HepG2 (cell line): ENCODE results near the gene PSMB11. TPM values are rescaled to one million over a fixed set of nuclear protein-coding genes. Genes with fewer than 3 reads are reported as not detected.
A peak's percentile ranks its signal among the peaks of the same experiment; 100 is the strongest.

Experiments
- GATAD2A ChIP-seq: IDR thresholded peaks from 2 replicates; pipeline ENCODE4 v1.6.1; 2016
- IKZF1 ChIP-seq: fragments of 450-650 bp; IDR thresholded peaks from 2 replicates; pipeline ENCODE4 v1.7.1; 2016
- KLF16 ChIP-seq, 2 experiments: sonication (generic) in 1 of 2; formaldehyde crosslinking in 1 of 2; IDR thresholded peaks; 2 replicates each; pipeline versions ENCODE4 v1.6.1 to v1.8.0; 2016 to 2023; ENCODE audit warnings: missing genetic modification reagents in 2 of 2, missing compliant biosample characterization in 1 of 2
- MAFG ChIP-seq: sonication (generic); formaldehyde crosslinking; IDR thresholded peaks from 2 replicates; pipeline ENCODE4 v1.5.1; 2020; ENCODE audit warnings: mild to moderate bottlenecking, missing genetic modification reagents
- MATR3 ChIP-seq: sonication (generic); formaldehyde crosslinking; IDR thresholded peaks from 2 replicates; pipeline ENCODE4 v1.4.0; 2020; ENCODE audit warnings: missing genetic modification reagents
- RBM22 ChIP-seq: fragments of 200-400 bp; formaldehyde crosslinking; optimal IDR thresholded peaks from 2 replicates; pipeline ENCODE3; 2017; ENCODE audit warnings: mild to moderate bottlenecking, low read length, moderate library complexity
- REPIN1 ChIP-seq: sonication (generic); formaldehyde crosslinking; IDR thresholded peaks from 2 replicates; pipeline ENCODE4 v1.8.0; 2022; ENCODE audit warnings: missing genetic modification reagents, low read depth, mild to moderate bottlenecking, borderline replicate concordance
- RXRB ChIP-seq: IDR thresholded peaks from 2 replicates; pipeline ENCODE4 v1.6.1; 2016; ENCODE audit warnings: borderline replicate concordance, missing genetic modification reagents, missing compliant biosample characterization
- SMYD3 ChIP-seq: sonication (generic); formaldehyde crosslinking; IDR thresholded peaks from 2 replicates; pipeline ENCODE4 v1.8.1; 2023; ENCODE audit warnings: mild to moderate bottlenecking, missing genetic modification reagents
- SNAPC2 ChIP-seq: sonication (generic); formaldehyde crosslinking; IDR thresholded peaks from 2 replicates; pipeline ENCODE4 v1.8.1; 2022; ENCODE audit warnings: mild to moderate bottlenecking, missing genetic modification reagents
- STAG1 ChIP-seq: sonication (generic); formaldehyde crosslinking; IDR thresholded peaks from 2 replicates; pipeline ENCODE4 v1.4.0; 2020; ENCODE audit warnings: missing genetic modification reagents
- TOE1 ChIP-seq: sonication (generic); formaldehyde crosslinking; IDR thresholded peaks from 2 replicates; pipeline ENCODE4 v1.4.0; 2020; ENCODE audit warnings: mild to moderate bottlenecking, missing genetic modification reagents
- U2AF2 ChIP-seq: fragments of 200-400 bp; formaldehyde crosslinking; IDR thresholded peaks from 2 replicates; pipeline ENCODE4 v1.6.1; 2017; ENCODE audit warnings: low read depth, mild to moderate bottlenecking, low read length
- XRCC5 ChIP-seq: fragments of 200-400 bp; formaldehyde crosslinking; optimal IDR thresholded peaks from 2 replicates; pipeline ENCODE3; 2017; ENCODE audit warnings: mild to moderate bottlenecking, low read length
- ZBTB7B ChIP-seq: sonication (generic); formaldehyde crosslinking; IDR thresholded peaks from 2 replicates; pipeline ENCODE4 v1.4.0; 2020; ENCODE audit warnings: missing genetic modification reagents
- ZFAT ChIP-seq: sonication (generic); formaldehyde crosslinking; conservative IDR thresholded peaks from 2 replicates; pipeline ENCODE4 v1.8.1; 2023; ENCODE audit warnings: missing genetic modification reagents, inconsistent platforms
- ZFX ChIP-seq: sonication (generic); formaldehyde crosslinking; IDR thresholded peaks from 2 replicates; pipeline ENCODE4 v1.4.0; 2020; ENCODE audit warnings: mild to moderate bottlenecking, low read depth, missing genetic modification reagents, moderate library complexity
- ZNF44 ChIP-seq: sonication (generic); formaldehyde crosslinking; IDR thresholded peaks from 2 replicates; pipeline ENCODE4 v1.5.1; 2020; ENCODE audit warnings: mild to moderate bottlenecking, missing genetic modification reagents
- ZNF441 ChIP-seq: sonication (generic); formaldehyde crosslinking; IDR thresholded peaks from 2 replicates; pipeline ENCODE4 v1.7.0; 2021; ENCODE audit warnings: missing genetic modification reagents, borderline replicate concordance
- polyA plus RNA-seq, 8 experiments: library from polyadenylated mRNA; depleted of rRNA in 3 of 8; stranded (reverse) in 7 of 8; unstranded in 1 of 8; fragments of >200 nt; fragmentation: Illumina TruSeq in 4 of 8; extraction: Trizol in 4 of 8; gene quantifications; 2 replicates each; pipeline versions ENCODE4 v1.2.1 to v1.2.3, GENCODE V29; 2011 to 2016; ENCODE audit warnings: low read depth in 4 of 8, missing spikeins in 1 of 8, mixed read lengths in 1 of 8; ENCODE audit not compliant: insufficient read depth in 1 of 8
- total RNA-seq, 5 experiments: library from RNA; depleted of rRNA; stranded (reverse); fragments of >200 nt; fragmentation: Illumina TruSeq; extraction: Trizol; gene quantifications; 2 replicates each; pipeline ENCODE4 v1.2.3, GENCODE V29; 2016; ENCODE audit warnings: low read depth in 1 of 5
- TF ChIP-seq, protein P1 (sequence below): sonication (generic); formaldehyde crosslinking; IDR thresholded peaks from 2 replicates; pipeline ENCODE4 v1.5.0; 2020; ENCODE audit warnings: mild to moderate bottlenecking, missing genetic modification reagents, moderate library complexity
- TF ChIP-seq, protein P2 (sequence below): IDR thresholded peaks from 2 replicates; pipeline ENCODE4 v1.6.1; 2016; ENCODE audit warnings: missing genetic modification reagents, missing compliant biosample characterization
- TF ChIP-seq, protein P3 (sequence below): sonication (generic); formaldehyde crosslinking; IDR thresholded peaks from 2 replicates; pipeline ENCODE4 v1.5.1; 2020; ENCODE audit warnings: mild to moderate bottlenecking, missing genetic modification reagents, moderate library complexity
- TF ChIP-seq, protein P4 (sequence below): IDR thresholded peaks from 2 replicates; pipeline ENCODE4 v1.6.1; 2016; ENCODE audit warnings: mild to moderate bottlenecking
- TF ChIP-seq, protein P5 (sequence below): sonication (generic); formaldehyde crosslinking; IDR thresholded peaks from 2 replicates; pipeline ENCODE4 v1.4.0; 2020; ENCODE audit warnings: missing genetic modification reagents

PSMB11 gene
- total and polyA plus RNA-seq, 2 of the 13 experiments (the other 11 are each of a cell fraction or from before 2014, with no cell fraction given), result not detected

DNA sequence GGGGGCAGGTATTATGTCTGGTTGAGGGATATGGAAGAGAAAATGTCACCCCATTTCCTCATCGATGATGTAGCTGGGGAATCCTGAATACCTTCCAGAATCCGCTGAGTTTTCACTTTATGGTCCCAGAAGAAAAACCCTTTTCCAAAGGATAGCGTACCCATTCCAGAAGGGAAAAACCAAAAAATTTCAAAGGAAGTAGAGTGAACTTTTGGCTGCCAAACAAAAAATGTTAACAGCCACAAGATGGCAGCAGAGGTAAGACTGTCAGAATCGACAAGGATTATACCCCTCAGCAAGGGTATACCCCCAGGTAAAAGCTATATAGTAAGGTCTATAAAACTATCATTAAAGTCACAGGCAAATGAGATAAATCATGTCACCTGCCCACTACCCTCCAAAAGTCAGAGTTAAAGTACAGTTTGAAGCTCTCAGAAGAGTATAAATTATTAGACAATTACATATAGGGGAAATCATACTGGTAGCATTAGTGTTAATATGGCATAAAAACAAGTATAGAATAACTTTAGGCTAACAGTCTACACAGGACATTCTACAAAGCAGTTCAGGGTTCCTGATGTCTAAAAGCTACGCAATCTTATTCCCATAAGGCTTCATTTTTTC lies 34.9 kb downstream of the PSMB11 start (continued):
- TF ChIP-seq STAG1 (CRISPR knock-in tag) (peak; percentile 56), RXRB (CRISPR knock-in tag) (0 out of 2 replicates have a peak, but pooled peaks have one; percentile 13), ZBTB7B (0 out of 2 replicates have a peak, but pooled peaks have one; percentile 43), ZFX (CRISPR knock-in tag) (0 out of 2 replicates have a peak, but pooled peaks have one; percentile 17), U2AF2 (no peak), MAFG (CRISPR knock-in tag) (no peak), GATAD2A (CRISPR knock-in tag) (peak; percentile 26; the same call in 1 of the 2 replicates), ZNF44 (0 out of 2 replicates have a peak, but pooled peaks have one; percentile 30), ZNF441 (CRISPR knock-in tag) (no peak), XRCC5 (peak; percentile 53), KLF16 (CRISPR knock-in tag; IDR thresholded peaks at IDR 0.05) (0 out of 4 replicates have a peak, but pooled peaks of 1 of the 2 experiments have one; percentile 17), REPIN1 (CRISPR knock-in tag) (0 out of 2 replicates have a peak, but pooled peaks have one; percentile 47), IKZF1 (no peak), ZFAT (CRISPR knock-in tag) (no peak), SNAPC2 (0 out of 2 replicates have a peak, but pooled peaks have one; percentile 29), RBM22 (no peak), MATR3 (CRISPR knock-in tag) (no peak), SMYD3 (CRISPR knock-in tag) (0 out of 2 replicates have a peak, but pooled peaks have one; percentile 56), TOE1 (0 out of 2 replicates have a peak, but pooled peaks have one; percentile 65)
- TF ChIP-seq, protein P1, sequence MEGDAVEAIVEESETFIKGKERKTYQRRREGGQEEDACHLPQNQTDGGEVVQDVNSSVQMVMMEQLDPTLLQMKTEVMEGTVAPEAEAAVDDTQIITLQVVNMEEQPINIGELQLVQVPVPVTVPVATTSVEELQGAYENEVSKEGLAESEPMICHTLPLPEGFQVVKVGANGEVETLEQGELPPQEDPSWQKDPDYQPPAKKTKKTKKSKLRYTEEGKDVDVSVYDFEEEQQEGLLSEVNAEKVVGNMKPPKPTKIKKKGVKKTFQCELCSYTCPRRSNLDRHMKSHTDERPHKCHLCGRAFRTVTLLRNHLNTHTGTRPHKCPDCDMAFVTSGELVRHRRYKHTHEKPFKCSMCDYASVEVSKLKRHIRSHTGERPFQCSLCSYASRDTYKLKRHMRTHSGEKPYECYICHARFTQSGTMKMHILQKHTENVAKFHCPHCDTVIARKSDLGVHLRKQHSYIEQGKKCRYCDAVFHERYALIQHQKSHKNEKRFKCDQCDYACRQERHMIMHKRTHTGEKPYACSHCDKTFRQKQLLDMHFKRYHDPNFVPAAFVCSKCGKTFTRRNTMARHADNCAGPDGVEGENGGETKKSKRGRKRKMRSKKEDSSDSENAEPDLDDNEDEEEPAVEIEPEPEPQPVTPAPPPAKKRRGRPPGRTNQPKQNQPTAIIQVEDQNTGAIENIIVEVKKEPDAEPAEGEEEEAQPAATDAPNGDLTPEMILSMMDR (CRISPR knock-in tag), result peak; percentile 70
- TF ChIP-seq, protein P2, sequence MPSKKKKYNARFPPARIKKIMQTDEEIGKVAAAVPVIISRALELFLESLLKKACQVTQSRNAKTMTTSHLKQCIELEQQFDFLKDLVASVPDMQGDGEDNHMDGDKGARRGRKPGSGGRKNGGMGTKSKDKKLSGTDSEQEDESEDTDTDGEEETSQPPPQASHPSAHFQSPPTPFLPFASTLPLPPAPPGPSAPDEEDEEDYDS (CRISPR knock-in tag), result no peak
- TF ChIP-seq, protein P3, sequence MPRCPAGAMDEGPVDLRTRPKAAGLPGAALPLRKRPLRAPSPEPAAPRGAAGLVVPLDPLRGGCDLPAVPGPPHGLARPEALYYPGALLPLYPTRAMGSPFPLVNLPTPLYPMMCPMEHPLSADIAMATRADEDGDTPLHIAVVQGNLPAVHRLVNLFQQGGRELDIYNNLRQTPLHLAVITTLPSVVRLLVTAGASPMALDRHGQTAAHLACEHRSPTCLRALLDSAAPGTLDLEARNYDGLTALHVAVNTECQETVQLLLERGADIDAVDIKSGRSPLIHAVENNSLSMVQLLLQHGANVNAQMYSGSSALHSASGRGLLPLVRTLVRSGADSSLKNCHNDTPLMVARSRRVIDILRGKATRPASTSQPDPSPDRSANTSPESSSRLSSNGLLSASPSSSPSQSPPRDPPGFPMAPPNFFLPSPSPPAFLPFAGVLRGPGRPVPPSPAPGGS (CRISPR knock-in tag), result no peak
- TF ChIP-seq, protein P4, sequence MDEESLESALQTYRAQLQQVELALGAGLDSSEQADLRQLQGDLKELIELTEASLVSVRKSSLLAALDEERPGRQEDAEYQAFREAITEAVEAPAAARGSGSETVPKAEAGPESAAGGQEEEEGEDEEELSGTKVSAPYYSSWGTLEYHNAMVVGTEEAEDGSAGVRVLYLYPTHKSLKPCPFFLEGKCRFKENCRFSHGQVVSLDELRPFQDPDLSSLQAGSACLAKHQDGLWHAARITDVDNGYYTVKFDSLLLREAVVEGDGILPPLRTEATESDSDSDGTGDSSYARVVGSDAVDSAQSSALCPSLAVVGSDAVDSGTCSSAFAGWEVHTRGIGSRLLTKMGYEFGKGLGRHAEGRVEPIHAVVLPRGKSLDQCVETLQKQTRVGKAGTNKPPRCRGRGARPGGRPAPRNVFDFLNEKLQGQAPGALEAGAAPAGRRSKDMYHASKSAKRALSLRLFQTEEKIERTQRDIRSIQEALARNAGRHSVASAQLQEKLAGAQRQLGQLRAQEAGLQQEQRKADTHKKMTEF (CRISPR knock-in tag), result 0 out of 2 replicates have a peak, but pooled peaks have one; percentile 19
- TF ChIP-seq, protein P5, sequence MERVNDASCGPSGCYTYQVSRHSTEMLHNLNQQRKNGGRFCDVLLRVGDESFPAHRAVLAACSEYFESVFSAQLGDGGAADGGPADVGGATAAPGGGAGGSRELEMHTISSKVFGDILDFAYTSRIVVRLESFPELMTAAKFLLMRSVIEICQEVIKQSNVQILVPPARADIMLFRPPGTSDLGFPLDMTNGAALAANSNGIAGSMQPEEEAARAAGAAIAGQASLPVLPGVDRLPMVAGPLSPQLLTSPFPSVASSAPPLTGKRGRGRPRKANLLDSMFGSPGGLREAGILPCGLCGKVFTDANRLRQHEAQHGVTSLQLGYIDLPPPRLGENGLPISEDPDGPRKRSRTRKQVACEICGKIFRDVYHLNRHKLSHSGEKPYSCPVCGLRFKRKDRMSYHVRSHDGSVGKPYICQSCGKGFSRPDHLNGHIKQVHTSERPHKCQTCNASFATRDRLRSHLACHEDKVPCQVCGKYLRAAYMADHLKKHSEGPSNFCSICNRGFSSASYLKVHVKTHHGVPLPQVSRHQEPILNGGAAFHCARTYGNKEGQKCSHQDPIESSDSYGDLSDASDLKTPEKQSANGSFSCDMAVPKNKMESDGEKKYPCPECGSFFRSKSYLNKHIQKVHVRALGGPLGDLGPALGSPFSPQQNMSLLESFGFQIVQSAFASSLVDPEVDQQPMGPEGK (CRISPR knock-in tag), result 0 out of 2 replicates have a peak, but pooled peaks have one; percentile 37
